NCI-H2196 (cell line): ENCODE data around the gene RAD9A.
"Not testable (repeated sequence)": the region's sequence is repeated elsewhere in the genome, so short reads cannot be mapped to it uniquely, and the experiment has no call there.

ENCODE experiments used
- DNase-seq: peaks from one replicate; lab custom pipeline; 2025; ENCODE audit not compliant: unreplicated experiment; lab: John Stamatoyannopoulos, UW

Gene RAD9A

GRCh38 chr11:67395555-67396258 lies 3.9 kb downstream of the RAD9A start:
- no peak for DNase-seq

- DNase-seq, result no peak
Measured at GRCh38 chr11:67396259-67396581, 4.4 kb downstream of the RAD9A start.

- peak; percentile 24 for DNase-seq
Measured at GRCh38 chr11:67396587-67397389, 5.0 kb downstream of the RAD9A start.

- DNase-seq, result no peak
Measured at GRCh38 chr11:67397536-67397935, 5.8 kb downstream of the RAD9A start.

- no peak for DNase-seq
Measured at GRCh38 chr11:67397986-67398660, 6.3 kb downstream of the RAD9A start.

- DNase-seq, result no peak
Measured at GRCh38 chr11:67398661-67399563, 7.1 kb downstream of the RAD9A start.

- no peak for DNase-seq
Measured at GRCh38 chr11:67400251-67400941, 8.6 kb downstream of the RAD9A start.

GRCh38 chr11:67400942-67401494 lies 9.2 kb downstream of the RAD9A start:
- DNase-seq, result no peak

- peak; percentile 90 for DNase-seq
Measured at GRCh38 chr11:67401495-67402191, 9.9 kb downstream of the RAD9A start, which contains the start of gene PPP1CA. Gene PPP1CA, minus strand, starts transcription at chr11:67401858. Its CDS starts 76 bp downstream, at chr11:67401782.

GRCh38 chr11:67402192-67402839 lies 10.5 kb downstream of the RAD9A start:
- not testable (repeated sequence) for DNase-seq

GRCh38 chr11:67403085-67403484 lies 11.3 kb downstream of the RAD9A start:
- not testable (repeated sequence) for DNase-seq

GRCh38 chr11:67404515-67405195 lies 12.9 kb downstream of the RAD9A start:
- DNase-seq, result no peak

GRCh38 chr11:67405196-67405567 lies 13.4 kb downstream of the RAD9A start:
- no peak for DNase-seq

GRCh38 chr11:67405688-67406339 lies 14.0 kb downstream of the RAD9A start:
- no peak for DNase-seq

- DNase-seq, result no peak
Measured at GRCh38 chr11:67406420-67406968, 14.7 kb downstream of the RAD9A start.

- no peak for DNase-seq
Measured at GRCh38 chr11:67406969-67407687, 15.3 kb downstream of the RAD9A start.

GRCh38 chr11:67407688-67408163 lies 15.9 kb downstream of the RAD9A start:
- no peak for DNase-seq
